GM12878 (cell line): ENCODE results near the gene CACNA1I. TPM values are rescaled to one million over a fixed set of nuclear protein-coding genes. Genes with fewer than 3 reads are reported as not detected.

Experiments
- ATAC-seq: fragments of 200-7000 bp; cut with Tn5 transposase; 3 replicates; pipeline ENCODE4 v1.9.1; 2020; ENCODE audit warnings: mild to moderate bottlenecking, moderate library complexity
- BruUV-seq: library from RNA; stranded (reverse); fragments of 400-500 nt; replicated peaks from 2 replicates; lab custom pipeline; 2021; lab: Mats Ljungman, UMichigan
- CTCF ChIA-PET: fragments of 300-600 bp; sonication (Branson Sonifier 250); formaldehyde crosslinking; extraction: SDS; loops from one replicate; lab custom pipeline; 2021; ENCODE audit warnings: inconsistent platforms; lab: Yijun Ruan, JAX
- POLR2A ChIA-PET: fragments of 350-600 bp; formaldehyde crosslinking; extraction: SDS; loops from one replicate; lab custom pipeline; 2021; ENCODE audit warnings: inconsistent platforms; lab: Charles Lee
- RAD21 ChIA-PET: fragments of 300-600 bp; sonication (Branson Sonifier 250); formaldehyde crosslinking; loops from one replicate; lab custom pipeline; 2023; ENCODE audit warnings: antibody characterized with exemption; ENCODE audit not compliant: unreplicated experiment; lab: Charles Lee
- SMC1A ChIA-PET: fragments of 300-600 bp; sonication (Branson Sonifier 250); formaldehyde crosslinking; loops from one replicate; lab custom pipeline; 2023; ENCODE audit not compliant: unreplicated experiment, uncharacterized antibody; lab: Charles Lee
- DNase-seq: peaks from one replicate; pipeline ENCODE4 v3.0.0-alpha.2; 2011; ENCODE audit warnings: low read depth, low spot score
- FAIRE-seq: peaks from 3 replicates; lab custom pipeline; 2011; peaks lifted over from hg19 to GRCh38; lab: Jason Lieb, UNC
- H2AFZ ChIP-seq: 2 replicates; pipeline ENCODE4 v1.6.0; 2011; ENCODE audit warnings: low read depth, low read length, control low read depth; ENCODE audit not compliant: control insufficient read depth
- H3K27ac ChIP-seq: 2 replicates; pipeline ENCODE4 v1.5.1; 2011; ENCODE audit warnings: control low read depth; ENCODE audit not compliant: control insufficient read depth, insufficient read depth
- H3K27me3 ChIP-seq, 2 experiments: replicated peaks in 1 of 2; 2 replicates each; pipeline versions ENCODE4 v1.6.0 to v1.6.1; 2011; ENCODE audit warnings: low read length in 1 of 2; ENCODE audit not compliant: control insufficient read depth in 2 of 2, insufficient read depth in 2 of 2
- H3K36me3 ChIP-seq, 2 experiments: 2 replicates each; pipeline ENCODE4 v1.5.1; 2011; ENCODE audit warnings: low read length in 1 of 2; ENCODE audit not compliant: control insufficient read depth in 2 of 2, insufficient read depth in 2 of 2
- H3K4me1 ChIP-seq: 2 replicates; pipeline ENCODE4 v1.6.1; 2011; ENCODE audit warnings: mild to moderate bottlenecking, low read length, moderate library complexity, mixed read lengths; ENCODE audit not compliant: control insufficient read depth, insufficient read depth
- H3K4me2 ChIP-seq: 2 replicates; pipeline ENCODE4 v1.6.0; 2011; ENCODE audit warnings: control low read depth; ENCODE audit not compliant: control insufficient read depth, insufficient read depth
- H3K4me3 ChIP-seq: fragments of 200-600 bp; sonication (generic); 2 replicates; pipeline ENCODE4 v1.5.1; 2016
- H3K79me2 ChIP-seq: 2 replicates; pipeline ENCODE4 v1.6.0; 2011; ENCODE audit warnings: low read length; ENCODE audit not compliant: control insufficient read depth, insufficient read depth
- H3K9ac ChIP-seq: 2 replicates; pipeline ENCODE4 v1.8.0; 2011; ENCODE audit warnings: low read length, control low read depth, mixed read lengths; ENCODE audit not compliant: control insufficient read depth, insufficient read depth
- H3K9me3 ChIP-seq: replicated peaks from 3 replicates; pipeline ENCODE4 v1.5.1; 2011; ENCODE audit warnings: mild to moderate bottlenecking, low read length; ENCODE audit not compliant: control insufficient read depth, insufficient read depth
- H4K20me1 ChIP-seq: 2 replicates; pipeline ENCODE4 v1.6.0; 2011; ENCODE audit not compliant: control insufficient read depth, insufficient read depth
- ASH2L ChIP-seq: fragments of 300-600, 200-600 bp; sonication (generic); IDR thresholded peaks from 2 replicates; pipeline ENCODE4 v1.6.1; 2017; ENCODE audit warnings: low read depth, mild to moderate bottlenecking, borderline replicate concordance
- CTCF ChIP-seq, 3 experiments: IDR thresholded peaks in 2 of 3; conservative IDR thresholded peaks in 1 of 3; 2 replicates each; pipeline ENCODE4 v1.5.1; 2011; ENCODE audit warnings: low read depth in 3 of 3, low read length in 3 of 3, mild to moderate bottlenecking in 3 of 3, control low read depth in 2 of 3, moderate library complexity in 2 of 3, inconsistent platforms in 1 of 3, mixed read lengths in 1 of 3; ENCODE audit not compliant: control insufficient read depth in 2 of 3, insufficient read depth in 1 of 3; ENCODE audit errors: extremely low read depth in 1 of 3
- ETV6 ChIP-seq, 2 experiments: fragments of 450-650 bp in 1 of 2; IDR thresholded peaks in 1 of 2; conservative IDR thresholded peaks in 1 of 2; 2 replicates each; pipeline ENCODE4 v1.6.1; 2014; ENCODE audit warnings: antibody characterized with exemption in 1 of 2, borderline replicate concordance in 1 of 2, low read depth in 1 of 2, mild to moderate bottlenecking in 1 of 2, moderate library complexity in 1 of 2
- EZH2 ChIP-seq: IDR thresholded peaks from 2 replicates; pipeline ENCODE4 v1.6.1; 2012; ENCODE audit warnings: low read depth, mild to moderate bottlenecking, control low read depth, inconsistent platforms, low read length, borderline replicate concordance; ENCODE audit not compliant: control insufficient read depth
- HDGF ChIP-seq: fragments of 450-650 bp; IDR thresholded peaks from 2 replicates; pipeline ENCODE4 v1.6.1; 2016; ENCODE audit warnings: antibody characterized with exemption
- IRF4 ChIP-seq: IDR thresholded peaks from 2 replicates; pipeline ENCODE4 v1.6.1; 2011; ENCODE audit warnings: low read depth, low read length
- MAX ChIP-seq: IDR thresholded peaks from 2 replicates; pipeline ENCODE4 v1.6.1; 2012; ENCODE audit warnings: low read depth, low read length, improper control_type of control experiment
- MLLT1 ChIP-seq: fragments of 450-650 bp; IDR thresholded peaks from 2 replicates; pipeline ENCODE4 v1.6.1; 2016; ENCODE audit warnings: mild to moderate bottlenecking
- NKRF ChIP-seq: fragments of 450-650 bp; conservative IDR thresholded peaks from 2 replicates; pipeline ENCODE4 v1.6.1; 2017; ENCODE audit warnings: mild to moderate bottlenecking, moderate library complexity
- NRF1 ChIP-seq: conservative IDR thresholded peaks from 2 replicates; pipeline ENCODE4 v1.6.1; 2011; ENCODE audit warnings: mild to moderate bottlenecking, low read depth, low read length, improper control_type of control experiment
- RFX5 ChIP-seq: IDR thresholded peaks from 2 replicates; pipeline ENCODE4 v1.6.1; 2011; ENCODE audit warnings: low read depth, low read length, improper control_type of control experiment
- YY1 ChIP-seq: IDR thresholded peaks from 2 replicates; pipeline ENCODE4 v1.6.1; 2011; ENCODE audit warnings: low read depth, mild to moderate bottlenecking, low read length
- ZNF274 ChIP-seq: IDR thresholded peaks from one replicate; pipeline ENCODE4 v1.8.0; 2011; ENCODE audit not compliant: insufficient read length, insufficient read depth
- WGBS: methylation state at CpG from one replicate; pipeline ENCODE4 v1.1.6; 2016; ENCODE audit warnings: low lambda C conversion rate; ENCODE audit not compliant: insufficient replicate concordance, insufficient coverage; ENCODE audit errors: missing lambda C conversion rate; 5-methylcytosine and 5-hydroxymethylcytosine counted together
- in situ Hi-C: fragments of 300-500 bp; cut with MboI; formaldehyde crosslinking; loops from 9 replicates; pipeline ENCODE4 v1.14.3; 2018; ENCODE audit warnings: mixed read lengths
- intact Hi-C: fragments of 100-400 bp; cut with micrococcal nuclease; formaldehyde crosslinking; loops from one replicate; pipeline ENCODE4 v1.14.2; 2022; ENCODE audit not compliant: unreplicated experiment
- polyA plus RNA-seq, 11 experiments: library from polyadenylated mRNA; depleted of rRNA in 4 of 11; unstranded in 6 of 11; stranded (reverse) in 5 of 11; fragments of >200 nt; fragmentation: Nextera tagmentation in 4 of 11; fragmentation: Illumina TruSeq in 1 of 11; extraction: Ambion mirVana in 4 of 11; extraction: Trizol in 1 of 11; gene quantifications; 1 replicate in 1 of 11; 2 replicates in 10 of 11; pipeline versions ENCODE4 v1.2.1 to v1.2.3, GENCODE V29; 2011 to 2016; ENCODE audit warnings: inconsistent platforms in 2 of 11, missing spikeins in 2 of 11, low read depth in 1 of 11
- total RNA-seq, 4 experiments: library from RNA; depleted of rRNA in 3 of 4; stranded (reverse); fragments of >200 nt in 3 of 4; fragmentation: Illumina TruSeq in 1 of 4; extraction: Trizol in 1 of 4; gene quantifications; 2 replicates each; pipeline versions ENCODE4 v1.2.1 to v1.2.3, GENCODE V29; 2013 to 2021

Gene CACNA1I
- total and polyA plus RNA-seq, 10 of the 15 experiments (the other 5 are each of a cell fraction or from before 2014, with no cell fraction given), result 0.01 to 0.03 TPM; not detected in 8

- no peak for TF ChIP-seq MLLT1
- no peak for TF ChIP-seq RFX5
- no peak for TF ChIP-seq NRF1
These were observed 64.2 kb downstream of the CACNA1I start (continued) for GRCh38 chr22:39634530-39635405.

- Histone ChIP-seq H3K4me3 (no peak overlapping the region), H3K27me3 (no peaks in the 10 kb centered on the region), H4K20me1 (no peaks in the 10 kb centered on the region; the same call in 1 of the 2 replicates), H3K4me1 (no peaks in the 10 kb centered on the region), H3K4me2 (no peak overlapping the region), H3K9ac (no peak overlapping the region), H3K36me3 (no peaks in the 10 kb centered on the region), H3K79me2 (no peaks in the 10 kb centered on the region), H2AFZ (no peak overlapping the region), H3K27ac (no peak overlapping the region), H3K9me3 (no peaks in the 10 kb centered on the region)
- FAIRE-seq (no peak), DNase-seq (no peak), ATAC-seq (no peak)
- in situ Hi-C loops (no loop called here), intact Hi-C loops (loop anchor here (10.0 kb wide), 1 partner anchor 299 kb away; no protein-coding TSS in a partner anchor)
- under 1% methylated on average over 6 of the region's 6 CpGs for WGBS
- ChIA-PET SMC1A (no interaction called here), CTCF (no interaction called here), POLR2A (no interaction called here), RAD21 (interaction anchor here (1.4 kb wide), 1 partner anchor 389 kb away, joined by 6 read pairs; no protein-coding TSS in a partner anchor)
- BruUV-seq, result no TSS peak
- TF ChIP-seq ETV6 (conservative IDR thresholded peaks at IDR 0.05 in 1 of 2, IDR thresholded peaks at IDR 0.05 in 1 of 2; ENCODE audit: borderline replicate concordance in 1 of 2, low read depth in 1 of 2) (no peak), MLLT1 (no peak), ZNF274 (no peak), HDGF (no peak), NKRF (no peak), EZH2 (no peak), IRF4 (no peak), ASH2L (no peak), CTCF (IDR thresholded peaks at IDR 0.05 in 2 of 3, conservative IDR thresholded peaks at IDR 0.05 in 1 of 3; ENCODE audit: control insufficient read depth in 2 of 3, extremely low read depth in 1 of 3, insufficient read depth in 1 of 3, low read depth in 3 of 3, low read length in 3 of 3) (no peak), YY1 (no peak), MAX (no peak)
These were observed 65.2 kb downstream of the CACNA1I start for GRCh38 chr22:39635719-39636118.
